ENCODE measurements around the gene PLK5. TPM values are rescaled to one million over a fixed set of nuclear protein-coding genes. Genes with fewer than 3 reads are reported as not detected.

The PLK5 gene
- total and polyA plus RNA-seq, 2 of the 4 experiments (the other 2 are of a cell fraction), result not detected

GRCh38 chr19:1569997-1570396, 46.1 kb downstream of the PLK5 start:
- no peak overlapping the region for H2BK15ac ChIP-seq (ENCODE audit: low read depth, low read length)
- dilution Hi-C loops (cut with HindIII; ENCODE audit: low sequenced_read_pairs, unreplicated experiment), result no loop called here
- no peak overlapping the region for H3K56ac ChIP-seq (ENCODE audit: extremely low read depth, insufficient read depth, low read length)
- WGBS, 2 experiments (ENCODE audit: extremely low coverage in 2 of 2, insufficient read length in 1 of 2), result 75% methylated on average over 1 of the region's 4 CpGs; no CpG with 5 or more reads in 1 of the 2 experiments
- no peak overlapping the region for H4K5ac ChIP-seq (ENCODE audit: low read depth, low read length)
- no peaks in the 10 kb centered on the region; the same call in 1 of the 2 replicates for H3K27me3 ChIP-seq (ENCODE audit: control insufficient read depth, insufficient read depth, low read length)
- no peak overlapping the region for H3K23ac ChIP-seq (ENCODE audit: low read depth, low read length)
- no peak overlapping the region for H2AK9ac ChIP-seq (replicated peaks; ENCODE audit: low read depth, low read length, poor library complexity)
- no peak overlapping the region for H2BK5ac ChIP-seq (ENCODE audit: low read depth, low read length, poor library complexity, severe bottlenecking)
- H4K20me1 ChIP-seq (ENCODE audit: insufficient read depth, low read length), result peaks cover 23% of the 10 kb centered on the region
- H3K9me3 ChIP-seq (ENCODE audit: control insufficient read depth, insufficient read depth, low read length), result no peaks in the 10 kb centered on the region
- no peak overlapping the region for H3K4ac ChIP-seq (ENCODE audit: low read depth, low read length)
- DNase-seq (no peak), ATAC-seq (ENCODE audit: low read depth) (no peak)
- in situ Hi-C loops (cut with MboI; ENCODE audit: low sequenced_read_pairs), result no loop called here
- H3K4me2 ChIP-seq (ENCODE audit: low read depth, low read length), result no peak overlapping the region
- ChIA-PET CTCF (no interaction called here), POLR2A (ENCODE audit: unreplicated experiment) (interaction anchor here (0.6 kb wide), 1 partner anchor 101 kb away, joined by 3 read pairs; no protein-coding TSS in a partner anchor)
- H3K4me3 ChIP-seq (ENCODE audit: insufficient read depth, low read depth, low read length), result no peak overlapping the region
- TF ChIP-seq USF2 (IDR thresholded peaks at IDR 0.05; ENCODE audit: low read depth, low read length) (no peak), MXI1 (IDR thresholded peaks at IDR 0.05; ENCODE audit: borderline replicate concordance, low read depth, low read length) (no peak), RAD21 (IDR thresholded peaks at IDR 0.05; ENCODE audit: low read length) (no peak), SMC3 (IDR thresholded peaks at IDR 0.05; ENCODE audit: low read depth, low read length) (no peak), MAFK (IDR thresholded peaks at IDR 0.05; ENCODE audit: low read depth, low read length) (no peak)
- peaks cover 0 to 8% of the 10 kb centered on the region in 2 experiments; a peak in 2 of 4 replicates for H3K79me1 ChIP-seq (ENCODE audit: low read depth in 1 of 2, low read length in 2 of 2)
- H3K14ac ChIP-seq (replicated peaks; ENCODE audit: low read depth, low read length), result no peak overlapping the region
- H3K36me3 ChIP-seq (ENCODE audit: control insufficient read depth, insufficient read depth, low read length), result no peaks in the 10 kb centered on the region; the same call in 1 of the 2 replicates
- H2AK5ac ChIP-seq (ENCODE audit: low read depth, low read length), result no peak overlapping the region
- H3K18ac ChIP-seq (ENCODE audit: low read depth, low read length), result no peak overlapping the region
- H4K91ac ChIP-seq (ENCODE audit: insufficient read depth, low read depth, low read length), result no peak overlapping the region
- no peaks in the 10 kb centered on the region; the same call in 1 of the 2 replicates for H3K9me1 ChIP-seq (ENCODE audit: insufficient read depth, low read length)
- no peak overlapping the region for H2BK120ac ChIP-seq (ENCODE audit: low read depth, low read length)
- no peak overlapping the region for H2BK20ac ChIP-seq (ENCODE audit: low read depth, low read length)
- no peak overlapping the region for H3K9ac ChIP-seq (ENCODE audit: low read depth, low read length)
- intact Hi-C loops (cut with micrococcal nuclease), result loop anchor here (10.0 kb wide), 1 partner anchor 985 kb away; no protein-coding TSS in a partner anchor
- no peak overlapping the region for H2AFZ ChIP-seq (replicated peaks; ENCODE audit: low read length, poor library complexity)
- no peak overlapping the region for H4K8ac ChIP-seq (ENCODE audit: low read depth in 2 of 2, low read length in 2 of 2)
- no peak overlapping the region for H3K27ac ChIP-seq (ENCODE audit: insufficient read depth, low read length)
- peaks cover 8% of the 10 kb centered on the region for H3K4me1 ChIP-seq (ENCODE audit: control insufficient read depth, insufficient read depth, low read length)
- no TSS peak for BruUV-seq (replicated peaks)

Data from IMR-90 (cell line).